NCI-H2196 treated with DMSO at 0.1 percent for 48 hours (cell line): ENCODE data around the gene NTSR1.

Experiments used
- DNase-seq: peaks from one replicate; lab custom pipeline; 2025; ENCODE audit not compliant: unreplicated experiment; lab: John Stamatoyannopoulos, UW

Gene NTSR1

GRCh38 chr20:62692801-62693523, 15.7 kb upstream of the NTSR1 start:
- DNase-seq, result no peak

GRCh38 chr20:62693524-62693922, 15.1 kb upstream of the NTSR1 start:
- DNase-seq, result no peak

GRCh38 chr20:62694106-62694505, 14.5 kb upstream of the NTSR1 start:
- no peak for DNase-seq

GRCh38 chr20:62694868-62695267, 13.8 kb upstream of the NTSR1 start:
- DNase-seq, result no peak

GRCh38 chr20:62695448-62696414, 12.9 kb upstream of the NTSR1 start:
- no peak for DNase-seq

- no peak for DNase-seq
These were observed 12.1 kb upstream of the NTSR1 start for GRCh38 chr20:62696434-62696957.

- DNase-seq, result no peak
These were observed 11.6 kb upstream of the NTSR1 start for GRCh38 chr20:62696989-62697388.

- no peak for DNase-seq
These were observed 11.1 kb upstream of the NTSR1 start for GRCh38 chr20:62697468-62697912.

- no peak for DNase-seq
These were observed 10.4 kb upstream of the NTSR1 start for GRCh38 chr20:62698231-62698630.

- DNase-seq, result no peak
These were observed 9.3 kb upstream of the NTSR1 start for GRCh38 chr20:62699296-62699695.

- no peak for DNase-seq
These were observed 8.9 kb upstream of the NTSR1 start for GRCh38 chr20:62699741-62700140.

- DNase-seq, result no peak
These were observed 8.2 kb upstream of the NTSR1 start for GRCh38 chr20:62700261-62700930.

- DNase-seq, result no peak
These were observed 7.2 kb upstream of the NTSR1 start for GRCh38 chr20:62701161-62702012.

- DNase-seq, result no peak
These were observed 6.7 kb upstream of the NTSR1 start for GRCh38 chr20:62702013-62702300.

GRCh38 chr20:62702895-62703852, 5.5 kb upstream of the NTSR1 start:
- no peak for DNase-seq

- DNase-seq, result no peak
These were observed 4.8 kb upstream of the NTSR1 start for GRCh38 chr20:62703853-62704228.

- DNase-seq, result peak; percentile 88
These were observed 4.2 kb upstream of the NTSR1 start for GRCh38 chr20:62704341-62704948.

GRCh38 chr20:62705627-62706026, 3.0 kb upstream of the NTSR1 start:
- no peak for DNase-seq

- DNase-seq, result no peak
These were observed 2.3 kb upstream of the NTSR1 start for GRCh38 chr20:62706344-62706743.
